NCI-H1694 treated with DMSO at 0.1 percent for 48 hours (cell line): ENCODE data around the gene GM2A.
"Not testable (repeated sequence)": the region's sequence is repeated elsewhere in the genome, so short reads cannot be mapped to it uniquely, and the experiment has no call there.

ENCODE experiments used
- DNase-seq: peaks from one replicate; lab custom pipeline; 2025; lab: John Stamatoyannopoulos, UW

GM2A gene

DNA sequence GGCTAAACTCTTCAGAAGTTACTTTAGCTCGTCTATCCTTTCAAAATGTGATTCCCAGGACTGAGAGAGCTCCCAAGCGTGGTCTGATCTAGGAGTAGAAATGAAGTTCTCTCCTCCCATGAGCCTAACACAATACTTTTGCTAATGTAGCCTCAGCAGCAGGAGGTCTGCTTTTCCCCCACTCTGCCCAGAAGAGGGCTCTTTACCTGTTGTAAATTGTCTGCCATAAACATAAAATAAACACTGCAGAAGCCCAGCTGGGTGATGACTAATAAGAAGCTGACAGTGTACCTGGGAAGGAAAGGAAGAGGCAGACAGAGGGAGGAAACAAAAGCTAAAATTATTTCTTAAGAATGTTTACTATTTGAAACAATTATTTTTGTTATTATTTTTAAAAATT, 35.2 kb downstream of the GM2A start:
- no peak for DNase-seq

DNA sequence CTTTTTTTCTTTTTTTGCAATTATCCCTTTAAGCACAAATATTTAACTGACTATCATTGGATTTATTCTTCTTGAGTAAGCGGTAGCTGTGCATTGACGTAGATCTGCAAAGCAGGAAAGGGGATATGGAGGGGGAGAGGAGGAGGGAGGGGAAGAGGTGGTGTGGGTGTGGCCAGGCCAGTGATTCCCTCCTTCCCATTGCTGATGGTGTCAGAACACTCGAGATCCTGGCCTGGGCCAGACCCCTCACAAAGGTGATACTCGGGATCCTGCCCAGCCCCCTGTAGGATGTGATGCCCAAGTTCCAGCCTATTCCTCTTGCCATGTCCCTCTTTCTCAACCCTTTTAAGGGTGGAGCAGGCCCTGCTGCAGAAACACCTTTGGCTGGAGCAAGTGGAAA, 40.6 kb downstream of the GM2A start:
- DNase-seq = no peak

DNA sequence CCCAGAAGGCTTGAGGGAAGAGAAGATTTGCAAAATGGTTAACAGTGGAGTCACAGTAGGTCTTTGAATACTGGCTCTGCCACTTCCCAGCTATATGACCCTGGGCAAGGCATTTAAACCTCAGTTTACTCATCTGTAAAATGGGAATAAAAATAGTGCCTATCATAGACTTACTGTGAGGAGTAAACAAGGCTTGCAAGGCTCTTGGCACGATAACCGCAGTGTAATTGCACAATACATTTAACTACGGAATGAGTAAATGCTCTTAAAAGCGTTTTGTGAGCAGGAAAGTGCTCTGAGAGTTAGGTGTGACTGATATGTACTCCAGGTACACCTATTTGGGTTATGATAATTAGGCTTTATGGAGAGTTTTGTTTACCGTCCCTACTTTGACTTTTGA, 42.2 kb downstream of the GM2A start:
- DNase-seq = no peak

DNA sequence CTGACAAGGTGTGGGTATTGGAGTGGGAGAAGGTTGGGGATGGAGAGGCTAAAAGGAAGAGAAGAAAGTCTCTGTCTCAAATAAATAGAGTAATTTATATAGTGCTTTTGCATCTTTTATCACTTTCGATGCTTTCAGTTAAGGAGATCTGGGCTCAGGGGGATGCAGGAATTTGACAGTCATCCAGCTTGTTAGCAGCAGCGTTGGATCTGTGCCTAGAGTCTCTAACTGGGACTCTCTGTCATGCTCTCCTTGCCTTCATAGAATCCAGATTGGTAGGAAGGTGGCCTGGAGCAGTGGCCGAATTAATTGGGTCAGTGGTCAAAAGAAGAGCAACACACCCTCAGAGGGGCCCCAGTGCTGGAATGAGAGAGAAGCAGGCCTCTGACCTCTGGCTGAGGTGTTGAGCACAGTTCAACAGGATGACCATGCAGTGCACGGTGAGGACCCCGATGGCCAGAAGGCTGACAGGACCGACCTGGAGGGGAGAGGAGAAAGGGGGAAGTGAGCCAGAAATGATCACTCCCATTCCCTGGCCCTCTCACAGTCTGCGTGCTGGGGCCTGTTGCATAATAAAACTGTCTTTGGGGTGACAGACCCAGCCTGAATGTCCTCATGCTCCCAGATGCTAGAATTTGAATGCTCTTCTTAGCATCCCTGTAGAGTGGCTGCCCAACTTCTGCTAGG, 42.9 kb downstream of the GM2A start:
- peak; percentile 1 for DNase-seq

DNA sequence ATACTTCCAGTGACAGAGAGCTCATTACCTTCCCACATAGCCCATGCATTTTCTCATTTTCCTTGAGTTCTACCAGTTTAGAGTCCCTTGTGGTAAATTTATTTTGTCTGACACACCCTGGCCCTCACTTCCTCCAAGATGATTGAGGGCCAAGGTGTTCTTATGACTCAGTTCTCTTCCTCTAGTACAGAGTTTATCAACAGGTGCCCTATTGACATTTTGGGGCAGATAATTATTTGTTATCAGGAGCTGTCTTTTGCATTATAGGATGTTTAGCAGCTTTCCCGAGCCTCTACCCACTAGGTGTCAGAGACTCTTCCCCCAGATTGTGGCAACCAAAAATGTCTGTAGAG, 43.5 kb downstream of the GM2A start:
- DNase-seq = no peak

DNA sequence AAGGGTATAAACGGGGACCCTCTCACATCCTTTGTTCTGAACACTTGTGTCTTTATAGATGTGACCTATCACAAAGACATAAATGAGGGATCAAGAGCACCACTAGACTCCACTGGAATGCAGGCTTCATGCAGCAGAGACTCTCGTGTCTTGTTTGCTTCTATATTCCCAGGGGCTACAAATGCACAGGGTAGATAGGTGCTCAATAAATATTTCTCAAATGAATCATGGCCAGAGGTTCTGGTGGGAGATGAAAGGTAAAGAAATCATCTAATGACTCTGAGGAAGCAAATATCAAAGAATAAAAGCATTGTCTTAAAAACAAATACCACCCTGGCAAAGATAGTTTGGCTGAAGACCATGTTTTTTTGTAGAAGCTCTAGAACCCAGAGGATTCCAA, 44.0 kb downstream of the GM2A start:
- DNase-seq = no peak

DNA sequence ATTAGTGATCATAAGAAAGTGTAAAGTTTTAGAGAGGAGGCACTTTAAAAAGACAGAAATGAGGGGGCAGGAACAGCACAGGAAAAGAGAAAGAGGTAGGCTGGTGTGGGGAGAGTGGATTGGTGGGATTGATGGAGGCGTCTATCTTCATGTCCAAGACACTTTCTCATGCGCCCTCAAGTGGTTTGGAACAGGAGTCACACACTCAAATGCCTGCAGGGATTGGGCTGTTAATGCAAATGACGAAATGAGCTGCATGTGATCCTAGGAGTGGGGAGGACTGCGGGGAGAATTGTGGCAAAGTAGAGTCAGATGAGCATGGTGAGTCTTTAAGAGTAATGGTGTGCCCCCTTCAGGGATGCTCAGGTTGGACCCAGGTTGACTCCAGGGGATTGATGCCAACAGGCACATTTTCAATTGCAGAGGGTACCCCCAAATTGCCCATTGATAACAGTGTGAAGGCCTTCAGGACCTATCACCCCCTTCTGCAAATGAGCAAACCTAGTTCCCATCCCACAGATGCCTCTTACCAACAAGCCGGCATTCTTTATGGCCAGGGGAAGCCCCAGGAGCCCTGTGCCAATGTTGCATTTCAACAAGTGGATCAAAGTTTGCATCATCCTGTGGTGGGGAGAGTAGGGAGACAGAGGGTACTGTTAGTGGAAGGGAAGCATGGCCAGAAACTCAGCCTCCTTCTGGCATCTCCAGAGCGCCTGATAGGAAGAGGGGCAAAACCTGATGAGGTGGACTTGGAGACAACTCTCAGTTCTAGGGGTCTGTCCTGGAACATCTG, 45.3 kb downstream of the GM2A start:
- no peak for DNase-seq

DNA sequence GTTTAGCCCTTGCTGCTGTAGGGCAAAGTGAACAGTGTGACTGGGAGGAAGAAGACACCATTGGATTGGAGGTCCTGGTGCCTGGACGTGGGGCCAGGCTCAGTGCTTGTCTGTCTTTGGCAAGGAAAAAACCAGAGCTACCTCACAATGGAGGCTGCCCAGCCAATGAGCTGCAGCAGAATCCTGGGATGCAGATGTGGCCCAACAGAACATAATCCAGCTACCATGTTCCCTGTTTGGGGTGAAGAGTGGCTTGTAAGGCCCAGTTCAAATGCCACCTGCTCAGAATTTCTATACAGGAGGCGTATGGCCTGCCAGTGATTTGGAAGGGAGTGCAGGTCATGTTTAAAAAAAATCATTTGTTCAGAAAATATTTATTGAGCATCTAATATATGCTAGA, 50.7 kb downstream of the GM2A start, which contains the start of gene SLC36A3:
SLC36A3 (minus strand) TSS at position 101 of the 400 bp plus-strand sequence. CDS start 412 bp downstream, outside the sequence.
- DNase-seq = no peak

DNA sequence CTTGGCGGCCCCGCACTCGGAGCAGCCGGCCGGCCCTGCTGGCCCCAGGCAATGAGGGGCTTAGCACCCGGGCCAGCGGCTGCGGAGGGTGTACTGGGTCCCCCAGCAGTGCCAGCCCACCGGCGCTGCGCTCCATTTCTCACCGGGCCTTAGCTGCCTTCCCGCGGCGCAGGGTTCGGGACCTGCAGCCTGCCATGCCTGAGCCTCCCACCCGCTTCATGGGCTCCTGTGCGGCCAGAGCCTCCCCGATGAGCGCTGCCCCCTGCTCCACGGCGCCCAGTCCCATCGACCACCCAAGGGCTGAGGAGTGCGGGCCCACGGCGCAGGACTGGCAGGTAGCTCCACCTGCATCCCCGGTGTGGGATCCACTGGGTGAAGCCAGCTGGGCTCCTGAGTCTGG, 56.3 kb downstream of the GM2A start:
- DNase-seq = not testable (repeated sequence)

DNA sequence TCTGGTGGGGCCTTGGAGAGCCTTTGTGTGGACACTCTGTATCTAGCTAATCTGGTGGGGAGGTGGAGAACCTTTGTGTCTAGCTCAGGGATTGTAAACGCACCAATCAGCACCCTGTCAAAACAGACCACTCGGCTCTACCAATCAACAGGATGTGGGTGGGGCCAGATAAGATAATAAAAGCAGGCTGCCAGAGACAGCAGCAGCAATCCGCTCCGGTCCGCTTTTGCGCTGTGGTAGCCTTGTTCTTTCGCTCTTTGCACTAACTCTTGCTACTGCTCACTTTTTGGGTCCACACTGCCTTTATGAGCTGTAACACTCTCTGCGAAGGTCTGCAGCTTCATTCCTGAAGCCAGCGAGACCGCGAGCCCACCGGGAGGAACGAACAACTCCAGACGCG, 56.8 kb downstream of the GM2A start:
- not testable (repeated sequence) for DNase-seq

DNA sequence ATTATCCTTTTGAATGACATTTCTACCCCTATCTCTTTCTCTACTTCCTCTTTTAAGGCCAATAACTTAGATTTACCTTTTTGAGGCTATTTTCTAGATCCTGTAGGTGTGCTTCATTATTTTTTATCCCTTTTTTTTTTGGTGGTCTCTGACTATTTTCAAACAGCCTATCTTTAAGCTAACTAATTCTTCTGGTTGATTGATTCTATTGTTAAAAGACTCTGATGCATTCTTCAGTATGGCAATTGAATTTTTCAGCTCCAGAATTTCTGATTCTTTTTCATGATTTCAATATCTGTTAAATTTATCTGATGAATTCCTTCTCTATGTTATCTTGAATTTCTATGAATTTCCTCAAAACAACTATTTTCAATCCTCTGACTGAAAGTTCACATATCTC, 57.9 kb downstream of the GM2A start:
- DNase-seq = no peak

DNA sequence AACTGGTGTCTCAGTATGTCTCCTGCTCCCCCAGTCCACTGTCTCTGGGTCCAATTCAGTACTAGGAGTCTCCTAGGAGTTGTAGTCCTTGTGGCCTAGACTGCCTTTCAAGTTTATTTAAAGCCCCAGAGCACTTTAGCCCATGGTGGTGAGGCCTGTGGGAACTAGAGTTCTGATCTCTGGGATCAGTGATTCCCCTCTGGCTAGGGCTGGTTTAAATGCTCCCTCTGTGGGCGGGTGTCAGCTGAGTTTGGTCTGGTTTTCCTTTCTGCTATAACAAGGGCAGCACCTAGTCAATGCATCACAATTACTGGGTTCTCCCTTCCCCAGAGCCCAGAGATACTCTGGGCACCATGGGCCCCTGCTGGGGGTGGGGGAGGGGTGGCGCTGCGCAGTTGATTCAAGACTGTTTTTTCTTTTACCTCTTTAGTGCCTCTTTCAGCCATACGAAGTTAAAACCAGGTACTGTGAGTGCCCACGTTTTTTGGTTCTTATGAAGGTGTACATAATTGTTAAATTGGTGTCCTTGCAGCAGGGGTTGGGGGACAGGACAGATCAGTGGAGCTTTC, 59.9 kb downstream of the GM2A start:
- DNase-seq = no peak

DNA sequence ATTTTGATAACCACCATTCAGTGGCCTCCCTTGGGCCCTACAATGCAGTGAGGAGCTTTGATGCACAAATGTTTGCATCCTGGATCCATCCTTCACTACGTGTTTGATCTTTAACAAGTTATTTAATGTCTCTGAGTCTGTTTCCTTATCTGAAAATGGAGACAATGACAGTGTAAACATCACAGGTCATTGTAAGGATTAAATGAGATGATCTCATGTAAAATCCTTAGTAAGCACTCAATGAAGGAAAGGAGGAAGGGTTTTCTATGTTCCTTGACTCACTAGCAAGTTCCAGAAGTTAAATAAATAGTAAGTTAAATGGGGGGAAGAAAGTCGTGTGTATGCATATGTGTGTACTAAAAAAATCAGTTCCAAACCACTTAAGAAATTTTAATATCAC, 60.4 kb downstream of the GM2A start:
- no peak for DNase-seq

DNA sequence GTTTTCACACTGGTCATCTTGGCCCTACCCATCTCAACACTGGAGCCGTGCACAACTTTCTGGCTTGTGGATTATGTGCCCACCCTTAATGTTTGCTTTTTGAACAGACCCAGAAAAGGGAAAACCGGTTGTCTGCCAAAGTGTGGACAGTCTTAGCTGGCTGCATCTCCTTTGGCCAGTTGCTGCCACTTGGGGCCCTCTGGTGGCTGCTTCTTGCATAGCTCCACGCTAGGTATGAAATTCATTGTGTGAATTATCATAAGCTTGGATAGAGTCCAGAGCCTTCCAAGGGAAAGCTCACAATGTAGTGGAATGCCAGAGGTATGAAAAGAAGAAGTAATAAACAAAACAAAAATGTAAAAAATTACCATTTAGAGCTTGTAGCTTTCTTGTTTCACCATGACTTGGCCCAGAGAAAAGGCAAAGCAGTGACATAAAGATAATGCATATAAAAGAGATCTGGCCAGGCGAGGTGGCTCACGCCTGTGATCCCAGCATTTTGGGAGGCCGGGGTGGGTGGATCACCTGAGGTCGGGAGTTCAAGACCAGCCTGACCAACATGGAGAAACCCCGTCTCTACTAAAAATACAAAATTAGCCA, 63.1 kb downstream of the GM2A start:
- peak; percentile 29 for DNase-seq

DNA sequence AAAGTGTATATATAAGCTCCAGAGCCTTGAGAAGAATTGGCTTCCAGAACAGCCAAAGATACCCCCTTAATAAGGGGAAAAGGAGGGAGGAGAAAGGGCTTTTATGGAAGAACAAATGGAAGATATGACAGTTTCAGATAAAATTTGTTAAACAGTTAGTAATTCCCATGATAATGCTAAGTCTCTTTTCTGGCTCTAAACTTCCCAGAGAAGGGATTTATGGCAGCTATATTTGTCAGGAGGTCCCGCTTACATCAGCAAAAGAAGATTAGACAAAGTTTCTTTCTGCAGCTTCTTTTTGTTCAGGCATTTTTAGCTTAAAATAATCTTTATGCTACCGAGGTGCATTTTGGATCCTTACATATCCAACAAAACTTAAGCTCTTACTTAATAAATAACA, 64.9 kb downstream of the GM2A start:
- no peak for DNase-seq

DNA sequence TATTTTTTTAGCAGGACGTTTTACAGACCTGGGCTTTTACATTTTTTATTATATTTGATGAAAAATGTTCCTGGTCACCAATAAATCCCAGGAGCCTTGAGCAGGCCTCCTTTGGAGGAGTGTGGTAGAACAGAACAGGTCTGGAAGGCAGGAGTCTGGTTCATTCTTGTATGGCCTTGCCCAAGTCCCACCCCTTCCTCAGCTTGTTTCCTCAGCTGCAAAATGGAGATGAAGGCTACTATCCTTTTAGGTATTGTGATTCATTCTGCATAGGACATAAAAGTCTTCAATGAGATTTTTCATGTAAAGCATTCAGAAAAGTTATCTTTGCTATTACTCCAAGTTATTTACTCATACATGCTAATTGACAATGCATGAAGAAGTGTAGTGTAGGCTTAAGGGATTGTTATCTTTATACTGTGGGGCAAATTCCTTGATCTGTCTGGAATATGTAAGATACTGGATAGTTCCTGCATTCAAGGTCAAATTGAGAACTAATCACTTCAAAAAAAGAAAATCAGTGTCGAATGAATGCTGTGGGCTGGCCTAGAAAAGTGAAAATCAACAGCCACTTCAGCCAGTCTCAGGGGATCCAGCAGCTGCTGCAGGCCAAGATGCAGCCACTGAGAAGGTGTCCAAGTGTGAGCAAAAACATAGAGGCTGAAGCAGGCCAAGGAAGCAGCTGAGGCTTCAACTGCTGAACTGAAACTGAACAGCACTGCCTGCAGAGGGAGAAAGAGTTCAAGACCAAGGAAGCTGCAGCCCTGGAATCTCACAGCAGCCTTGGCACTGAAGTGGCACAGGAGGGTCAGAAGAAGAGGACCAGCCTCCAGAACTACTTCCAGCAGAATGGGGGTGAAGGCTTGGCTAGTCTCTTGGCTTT, 66.1 kb downstream of the GM2A start:
- DNase-seq = no peak
